B cell (primary cell): Measurements from ENCODE around the gene MTX1. TPM values are rescaled to one million over a fixed set of nuclear protein-coding genes. Genes with fewer than 3 reads are reported as not detected.

Experiments
- ATAC-seq: fragments of 200-7000 bp; cut with Tn5 transposase; one replicate; pipeline ENCODE4 v1.10.0; 2021; ENCODE audit warnings: low read depth, mild to moderate bottlenecking, moderate number of reproducible peaks, moderate library complexity
- CTCF ChIA-PET: fragments of 350-600 bp; sonication (Branson Sonifier 250); formaldehyde crosslinking; loops from one replicate; lab custom pipeline; 2021; ENCODE audit warnings: antibody characterized with exemption, inconsistent platforms; lab: Charles Lee
- POLR2A ChIA-PET: fragments of 350-600 bp; sonication (Branson Sonifier 250); formaldehyde crosslinking; loops from one replicate; lab custom pipeline; 2021; ENCODE audit warnings: antibody characterized with exemption; lab: Charles Lee
- DNase-seq: peaks from one replicate; pipeline ENCODE4 v3.0.0; 2013
- H2AFZ ChIP-seq: 2 replicates; pipeline ENCODE4 v1.6.1; 2012; ENCODE audit warnings: mild to moderate bottlenecking, low read depth, low read length; ENCODE audit not compliant: insufficient read depth, poor library complexity, severe bottlenecking
- H3K27ac ChIP-seq, 2 donors: 1 replicate in 1 of 2; 2 replicates in 1 of 2; pipeline ENCODE4 v1.5.1; 2012 to 2013; ENCODE audit warnings: low read length in 2 of 2, mild to moderate bottlenecking in 2 of 2, moderate library complexity in 1 of 2
- H3K27me3 ChIP-seq, 4 experiments: fragments of 200-600 bp in 1 of 4; sonication (generic) in 1 of 4; replicated peaks in 1 of 4; 1 replicate in 2 of 4; 2 replicates in 2 of 4; pipeline versions ENCODE4 v1.6.1 to v1.7.0; 2013 to 2016; ENCODE audit warnings: low read length in 3 of 4, mild to moderate bottlenecking in 2 of 4, mixed read lengths in 1 of 4, moderate library complexity in 1 of 4; ENCODE audit not compliant: insufficient read depth in 4 of 4, control insufficient read depth in 3 of 4; ENCODE audit errors: control extremely low read depth in 1 of 4
- H3K36me3 ChIP-seq, 2 experiments: replicated peaks in 1 of 2; 1 replicate in 1 of 2; 2 replicates in 1 of 2; pipeline versions ENCODE4 v1.6.1 to v1.7.1; 2013; ENCODE audit warnings: low read length in 1 of 2; ENCODE audit not compliant: insufficient read depth in 2 of 2, control insufficient read depth in 1 of 2; ENCODE audit errors: control extremely low read depth in 1 of 2, extremely low read depth in 1 of 2
- H3K4me1 ChIP-seq, 2 donors: fragments of 200-600 bp in 1 of 2; sonication (generic) in 1 of 2; 1 replicate in 1 of 2; 2 replicates in 1 of 2; pipeline versions ENCODE4 v1.5.1 to v1.6.1; 2013 to 2017; ENCODE audit warnings: low read length in 2 of 2; ENCODE audit not compliant: control insufficient read depth in 2 of 2, insufficient read depth in 2 of 2
- H3K4me2 ChIP-seq: replicated peaks from 2 replicates; pipeline ENCODE3; 2012; ENCODE audit warnings: mild to moderate bottlenecking, low read depth, low read length; ENCODE audit not compliant: poor library complexity, severe bottlenecking
- H3K4me3 ChIP-seq, 5 experiments: fragments of 200-600 bp in 1 of 5; sonication (generic) in 1 of 5; 1 replicate in 3 of 5; 2 replicates in 2 of 5; pipeline versions ENCODE4 v1.5.1 to v1.7.0; 2011 to 2016; ENCODE audit warnings: low read length in 4 of 5, mild to moderate bottlenecking in 4 of 5, low read depth in 2 of 5, control low read depth in 1 of 5, moderate library complexity in 1 of 5; ENCODE audit not compliant: insufficient read depth in 1 of 5; ENCODE audit errors: control extremely low read depth in 1 of 5, extremely low read depth in 1 of 5
- H3K79me2 ChIP-seq: fragments of 200-600 bp; sonication (generic); one replicate; pipeline ENCODE4 v1.6.0; 2016; ENCODE audit warnings: low read length; ENCODE audit not compliant: control insufficient read depth, insufficient read depth
- H3K9ac ChIP-seq: fragments of 200-600 bp; sonication (generic); 2 replicates; pipeline ENCODE4 v1.6.1; 2017; ENCODE audit warnings: mild to moderate bottlenecking, low read length, moderate library complexity
- H3K9me3 ChIP-seq, 3 donors: one replicate each; pipeline versions ENCODE4 v1.6.1 to v1.7.1; 2013; ENCODE audit warnings: low read length in 2 of 3; ENCODE audit not compliant: control insufficient read depth in 2 of 3, insufficient read depth in 1 of 3; ENCODE audit errors: control extremely low read depth in 1 of 3
- H4K20me1 ChIP-seq: 2 replicates; pipeline ENCODE4 v1.6.0; 2012; ENCODE audit warnings: mild to moderate bottlenecking, low read length; ENCODE audit not compliant: insufficient read depth, control insufficient read depth, poor library complexity, severe bottlenecking
- H3K27ac Mint-ChIP-seq: one replicate; pipeline ENCODE4 v1.8.0; 2021; ENCODE audit warnings: mixed read lengths
- H3K27me3 Mint-ChIP-seq: one replicate; pipeline ENCODE4 v1.8.0; 2021; ENCODE audit warnings: mixed read lengths
- H3K4me1 Mint-ChIP-seq: one replicate; pipeline ENCODE4 v1.8.0; 2021; ENCODE audit warnings: mixed read lengths
- H3K4me3 Mint-ChIP-seq: one replicate; pipeline ENCODE4 v1.8.0; 2021; ENCODE audit warnings: mixed read lengths
- H3K9me3 Mint-ChIP-seq: one replicate; pipeline ENCODE4 v1.8.0; 2022; ENCODE audit warnings: mixed read lengths; ENCODE audit not compliant: insufficient read depth
- CTCF ChIP-seq: fragments of 200-600 bp; IDR thresholded peaks from one replicate; pipeline ENCODE4 v1.8.0; 2022; ENCODE audit warnings: antibody characterized with exemption, mild to moderate bottlenecking
- EZH2 ChIP-seq: IDR thresholded peaks from 2 replicates; pipeline ENCODE4 v1.6.1; 2012; ENCODE audit warnings: borderline replicate concordance, low read depth, mild to moderate bottlenecking, moderate library complexity, low read length; ENCODE audit not compliant: insufficient read depth, poor library complexity, severe bottlenecking
- WGBS: methylation state at CpG from one replicate; pipeline ENCODE4 v1.1.5; 2013; ENCODE audit warnings: missing lambda C conversion rate; ENCODE audit not compliant: insufficient coverage; 5-methylcytosine and 5-hydroxymethylcytosine counted together
- intact Hi-C: fragments of 100-400 bp; cut with micrococcal nuclease; formaldehyde crosslinking; loops from one replicate; pipeline ENCODE4 v1.10.0; 2022
- polyA plus RNA-seq: library from polyadenylated mRNA; depleted of rRNA; stranded (reverse); fragments of >200 nt; gene quantifications from 2 replicates; pipeline ENCODE4 v1.2.3, GENCODE V29; 2012
- total RNA-seq, 2 donors: library from RNA; stranded (reverse); fragments of 120-200 nt in 1 of 2; gene quantifications; 1 replicate in 1 of 2; 2 replicates in 1 of 2; pipeline versions ENCODE4 v1.2.3 to v1.2.4, GENCODE V29; 2013 to 2022

The MTX1 gene
- total and polyA plus RNA-seq, 2 donors (not counting 1 experiment from before 2014, with no cell fraction given) = 19.0 to 40.4 TPM

GRCh38 chr1:155247667-155248553, 39.4 kb downstream of the MTX1 start:
- ChIA-PET POLR2A (interaction anchor here (0.6 kb wide), 1 partner anchor 23 kb away, joined by 3 read pairs; no protein-coding TSS in a partner anchor), CTCF (interaction anchor here (0.6 to 5.8 kb wide), 11 partner anchors 13 to 343 kb away, joined by 3 to 71 read pairs (median 4); partner anchors contain the start of genes CLK2, KRTCAP2, MTX1 and SCAMP3)
- DNase-seq = no peak
- H3K9ac ChIP-seq = no peak overlapping the region
- no peak overlapping the region for H3K4me3 ChIP-seq
- no peaks in the 10 kb centered on the region for H3K9me3 Mint-ChIP-seq
- H3K9me3 ChIP-seq = peaks cover 0 to 4% (median 2%) of the 10 kb centered on the region in 3 donors
- TF ChIP-seq CTCF (no peak), EZH2 (no peak)
- H3K27ac Mint-ChIP-seq = no peak overlapping the region
- intact Hi-C loops = no loop called here
- H4K20me1 ChIP-seq = no peaks in the 10 kb centered on the region
- no peaks in the 10 kb centered on the region for H3K36me3 ChIP-seq
- H3K4me1 Mint-ChIP-seq = peaks cover 25% of the 10 kb centered on the region
- H3K27ac ChIP-seq = no peak overlapping the region
- 93% methylated on average over 24 of the region's 26 CpGs for WGBS
- H3K4me3 Mint-ChIP-seq = no peak overlapping the region
- H3K27me3 Mint-ChIP-seq = peaks cover 4% of the 10 kb centered on the region
- H2AFZ ChIP-seq = no peak overlapping the region
- H3K4me2 ChIP-seq = no peak overlapping the region
- no peaks in the 10 kb centered on the region for H3K27me3 ChIP-seq
- H3K4me1 ChIP-seq = peaks cover 17 to 30% of the 10 kb centered on the region in 2 donors
- ATAC-seq = no peak
- no peaks in the 10 kb centered on the region for H3K79me2 ChIP-seq
